Colonic mucosa (tissue), 4 donors: ENCODE measurements around the gene SSNA1. TPM values are rescaled to one million over a fixed set of nuclear protein-coding genes. Genes with fewer than 3 reads are reported as not detected.

Experiments used
- DNase-seq: peaks from one replicate; pipeline ENCODE4 v3.0.0-alpha.2; 2020
- H3K27ac ChIP-seq: fragments of 200-600 bp; one replicate; pipeline ENCODE4 v1.8.0; 2021
- H3K27me3 ChIP-seq: fragments of 200-600 bp; one replicate; pipeline ENCODE4 v1.8.0; 2021
- H3K36me3 ChIP-seq: fragments of 200-600 bp; one replicate; pipeline ENCODE4 v1.8.0; 2021
- H3K4me1 ChIP-seq: fragments of 200-600 bp; one replicate; pipeline ENCODE4 v1.8.0; 2021; ENCODE audit warnings: mild to moderate bottlenecking
- H3K4me3 ChIP-seq: fragments of 200-600 bp; one replicate; pipeline ENCODE4 v1.8.0; 2021
- H3K9ac ChIP-seq, 2 donors: one replicate each; pipeline ENCODE4 v1.7.0; 2013; ENCODE audit warnings: control low read depth in 2 of 2, low read depth in 2 of 2, low read length in 2 of 2
- H3K9me3 ChIP-seq: fragments of 200-600 bp; one replicate; pipeline ENCODE4 v1.8.0; 2021
- intact Hi-C: fragments of 100-400 bp; cut with DNase I; formaldehyde crosslinking; loops from one replicate; pipeline ENCODE4 v1.14.1; 2022
- total RNA-seq, 2 donors: library from RNA; stranded (reverse); fragmentation: NEBNext Ultra II Directional in 1 of 2; extraction: Animal tissue kit (Norgen Biotek cat#: 25700) in 1 of 2; gene quantifications; one replicate each; pipeline ENCODE4 v1.2.1, GENCODE V29; 2021
- TF ChIP-seq, protein P1 (sequence below): fragments of 200-600 bp; IDR thresholded peaks from one replicate; pipeline ENCODE4 v1.8.0; 2022; ENCODE audit warnings: antibody characterized with exemption, mild to moderate bottlenecking
- donor health status: healthy.
- donor health status: DM: no; HTN: no; CAD: no.
- donor health status: DM: no; HTN: no; CAD: no.

The SSNA1 gene
- total RNA-seq, 2 donors from 2014 or later, result 60.0 to 100 TPM

DNA sequence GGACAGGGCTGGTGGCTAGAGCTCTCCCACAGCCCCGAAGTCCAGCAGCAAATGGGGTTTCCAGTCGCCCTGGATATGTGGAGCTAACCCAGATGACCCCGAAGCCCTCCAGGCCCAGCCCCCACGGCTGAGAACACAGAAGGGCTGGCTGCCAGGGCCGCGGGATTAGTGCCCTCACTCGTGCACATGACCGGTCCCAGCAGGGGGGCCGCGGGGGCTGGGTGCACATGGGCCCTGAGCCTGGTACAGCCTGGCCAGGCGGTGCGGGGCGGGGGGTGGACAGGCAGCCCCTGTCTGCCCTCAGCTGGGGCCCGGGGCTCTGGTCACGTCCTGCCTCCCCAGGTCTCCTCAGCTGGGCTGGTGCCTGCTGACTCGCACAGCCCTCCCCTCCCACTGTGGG, 5.9 kb downstream of the SSNA1 start:
- H3K4me1 ChIP-seq, result peaks cover 42% of the 10 kb centered on the region
- no peak for DNase-seq
- H3K36me3 ChIP-seq, result no peaks in the 10 kb centered on the region
- intact Hi-C loops, result no loop called here
- H3K9me3 ChIP-seq, result no peaks in the 10 kb centered on the region
- H3K4me3 ChIP-seq, result peak overlapping the region; percentile 21
- H3K9ac ChIP-seq, result peak overlapping the region; percentile 54 to 86
- H3K27ac ChIP-seq, result peak overlapping the region; percentile 90
- H3K27me3 ChIP-seq, result no peaks in the 10 kb centered on the region
- TF ChIP-seq, protein P1, sequence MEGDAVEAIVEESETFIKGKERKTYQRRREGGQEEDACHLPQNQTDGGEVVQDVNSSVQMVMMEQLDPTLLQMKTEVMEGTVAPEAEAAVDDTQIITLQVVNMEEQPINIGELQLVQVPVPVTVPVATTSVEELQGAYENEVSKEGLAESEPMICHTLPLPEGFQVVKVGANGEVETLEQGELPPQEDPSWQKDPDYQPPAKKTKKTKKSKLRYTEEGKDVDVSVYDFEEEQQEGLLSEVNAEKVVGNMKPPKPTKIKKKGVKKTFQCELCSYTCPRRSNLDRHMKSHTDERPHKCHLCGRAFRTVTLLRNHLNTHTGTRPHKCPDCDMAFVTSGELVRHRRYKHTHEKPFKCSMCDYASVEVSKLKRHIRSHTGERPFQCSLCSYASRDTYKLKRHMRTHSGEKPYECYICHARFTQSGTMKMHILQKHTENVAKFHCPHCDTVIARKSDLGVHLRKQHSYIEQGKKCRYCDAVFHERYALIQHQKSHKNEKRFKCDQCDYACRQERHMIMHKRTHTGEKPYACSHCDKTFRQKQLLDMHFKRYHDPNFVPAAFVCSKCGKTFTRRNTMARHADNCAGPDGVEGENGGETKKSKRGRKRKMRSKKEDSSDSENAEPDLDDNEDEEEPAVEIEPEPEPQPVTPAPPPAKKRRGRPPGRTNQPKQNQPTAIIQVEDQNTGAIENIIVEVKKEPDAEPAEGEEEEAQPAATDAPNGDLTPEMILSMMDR, result no peak

DNA sequence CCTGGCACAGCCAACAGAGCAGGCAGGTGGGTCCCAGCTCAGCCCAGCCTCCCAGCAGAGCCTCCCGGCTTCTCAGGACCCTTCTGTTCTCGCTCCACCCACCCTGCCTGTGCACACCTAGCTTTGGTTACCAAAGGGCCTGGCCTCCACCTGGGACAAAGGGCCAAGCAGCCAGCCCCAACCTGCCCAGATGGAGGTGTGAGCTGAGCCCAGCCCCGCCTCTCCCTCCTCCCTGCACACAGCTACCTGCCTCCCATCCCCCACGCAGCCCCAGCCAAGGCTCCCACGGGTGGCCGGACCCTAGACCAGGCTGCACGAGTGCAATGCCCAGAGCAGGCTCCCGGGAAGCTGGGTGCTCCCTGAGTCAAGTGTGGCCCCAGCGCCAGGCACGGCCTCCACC, 6.4 kb downstream of the SSNA1 start:
- Histone ChIP-seq H3K27me3 (no peaks in the 10 kb centered on the region), H3K9ac (peak overlapping the region; percentile 54 to 86), H3K36me3 (no peaks in the 10 kb centered on the region), H3K4me3 (peak overlapping the region; percentile 21), H3K4me1 (peaks cover 37% of the 10 kb centered on the region), H3K9me3 (no peaks in the 10 kb centered on the region), H3K27ac (peak overlapping the region; percentile 90)
- TF ChIP-seq, protein P1, result no peak
- peak; percentile 84 for DNase-seq
- intact Hi-C loops, result no loop called here

DNA sequence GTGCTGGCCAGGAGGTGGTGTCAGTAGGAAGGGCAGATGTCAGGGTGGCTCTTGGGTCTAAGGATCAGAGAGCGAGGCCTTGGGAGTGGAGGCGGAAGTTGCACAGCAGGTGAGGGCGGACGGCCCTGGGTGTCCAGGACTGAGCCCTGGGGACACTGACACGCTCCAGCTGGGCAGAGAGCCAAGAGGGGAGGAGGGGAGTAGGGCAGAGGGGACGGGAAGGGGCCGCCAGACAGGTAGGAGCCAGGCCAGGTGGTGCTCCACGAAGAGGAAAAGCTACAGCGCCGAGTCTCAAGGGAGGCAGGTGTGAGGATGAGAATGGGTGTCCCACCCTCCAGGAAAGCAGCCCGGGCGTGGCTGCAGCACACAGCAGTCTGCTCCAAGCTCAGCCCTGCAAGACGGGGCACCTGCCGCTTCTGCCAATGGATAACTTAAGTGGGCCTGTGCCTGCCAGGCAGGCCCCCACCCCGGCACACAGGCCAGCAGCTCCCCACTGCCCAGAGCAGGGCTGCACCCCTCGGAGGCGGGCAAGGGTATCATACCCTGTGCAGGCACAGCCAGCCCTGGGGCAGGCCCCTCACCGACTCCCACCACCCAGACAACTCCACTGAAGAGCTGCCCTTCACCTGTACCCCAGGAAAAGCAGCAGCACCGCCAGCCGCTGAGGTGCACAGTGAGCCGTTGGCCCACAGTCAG, 7.2 kb downstream of the SSNA1 start:
- no peaks in the 10 kb centered on the region for H3K27me3 ChIP-seq
- intact Hi-C loops, result no loop called here
- peak overlapping the region; percentile 90 for H3K27ac ChIP-seq
- H3K4me3 ChIP-seq, result peak overlapping the region; percentile 50
- peak; percentile 96 for DNase-seq
- no peaks in the 10 kb centered on the region for H3K36me3 ChIP-seq
- H3K9ac ChIP-seq, result peak overlapping the region; percentile 73 to 86
- TF ChIP-seq, protein P1, result no peak
- H3K4me1 ChIP-seq, result peaks cover 29% of the 10 kb centered on the region
- no peaks in the 10 kb centered on the region for H3K9me3 ChIP-seq

DNA sequence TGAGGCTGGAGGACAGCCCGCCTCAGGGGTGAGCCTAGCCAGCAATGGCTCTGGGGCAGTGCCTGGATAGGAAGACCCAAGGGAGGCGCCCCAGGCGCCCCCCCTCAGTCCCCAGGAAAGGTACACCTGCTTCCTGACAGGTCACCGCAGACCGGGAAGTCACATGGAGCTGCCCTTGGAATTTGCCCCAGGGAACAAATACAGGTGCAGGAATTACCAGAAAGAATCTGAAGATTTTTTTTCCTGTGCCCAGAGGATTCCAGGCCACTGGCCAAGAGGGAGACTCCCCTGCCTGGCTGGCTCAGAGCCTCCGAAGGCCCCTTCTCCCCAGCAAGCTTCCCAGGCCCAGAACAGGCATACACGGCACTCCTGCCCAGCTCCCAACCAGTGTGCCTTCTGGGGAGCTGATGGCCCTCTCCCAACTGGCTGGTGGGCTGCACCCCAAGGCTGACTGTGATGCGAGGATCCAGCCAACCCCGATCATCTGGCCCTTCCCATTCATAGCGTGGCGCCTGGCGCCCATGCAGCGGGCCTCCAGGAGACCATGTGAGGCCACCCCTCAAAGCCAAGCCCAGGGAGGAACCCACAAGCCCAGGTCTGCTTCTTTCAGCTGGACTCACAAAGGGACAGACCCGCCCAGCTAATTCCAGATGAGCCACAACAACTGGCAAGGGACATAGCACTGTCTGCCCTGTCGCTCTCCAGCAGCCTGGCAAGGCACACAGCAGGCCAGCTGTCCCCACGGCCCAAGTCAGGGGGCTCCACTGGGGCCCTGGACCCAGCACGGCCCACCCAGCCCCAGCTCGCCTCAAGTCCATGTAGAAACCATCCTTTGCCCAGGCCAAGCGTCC, 9.8 kb downstream of the SSNA1 start:
- H3K9ac ChIP-seq, result peak overlapping the region; percentile 87 to 92
- peak; percentile 91 for DNase-seq

DNA sequence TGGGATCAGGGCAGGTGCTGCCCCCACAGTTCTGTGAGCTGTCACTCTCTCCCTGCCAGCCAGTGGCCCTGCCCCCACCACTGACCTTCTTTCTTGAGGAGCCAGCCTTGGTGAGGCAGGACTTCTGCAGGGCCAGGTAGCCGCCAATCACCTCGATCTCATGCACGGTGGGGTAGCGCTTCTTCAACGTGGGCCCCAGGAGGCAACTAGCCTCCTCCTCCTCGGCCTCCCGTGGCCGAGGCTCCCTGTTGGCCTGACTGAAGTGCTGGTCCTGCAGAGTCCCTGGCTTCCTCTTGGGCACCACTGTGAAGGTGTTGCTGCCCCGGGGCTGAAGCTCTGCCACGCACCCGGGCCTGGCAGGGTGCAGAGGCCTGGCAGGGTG, 10.4 kb downstream of the SSNA1 start:
- H3K4me3 ChIP-seq, result peak overlapping the region; percentile 50
- no peaks in the 10 kb centered on the region for H3K36me3 ChIP-seq
- peak overlapping the region; percentile 87 to 92 for H3K9ac ChIP-seq
- no peaks in the 10 kb centered on the region for H3K27me3 ChIP-seq
- no peaks in the 10 kb centered on the region for H3K9me3 ChIP-seq
- intact Hi-C loops, result no loop called here
- peak overlapping the region; percentile 90 for H3K27ac ChIP-seq
- peak; percentile 61 for DNase-seq
- TF ChIP-seq, protein P1, result no peak
- H3K4me1 ChIP-seq, result peaks cover 33% of the 10 kb centered on the region

More for the DNA sequence above, 9.8 kb downstream of the SSNA1 start:
- no peaks in the 10 kb centered on the region for H3K9me3 ChIP-seq
- peak overlapping the region; percentile 50 for H3K4me3 ChIP-seq
- no peaks in the 10 kb centered on the region for H3K36me3 ChIP-seq
- no peaks in the 10 kb centered on the region for H3K27me3 ChIP-seq
- TF ChIP-seq, protein P1, result no peak
- intact Hi-C loops, result no loop called here
- peak overlapping the region; percentile 90 for H3K27ac ChIP-seq
- peaks cover 33% of the 10 kb centered on the region for H3K4me1 ChIP-seq
